Islet of Langerhans (tissue), 1 donor: ENCODE measurements around the gene CCL26.
"Not testable (repeated sequence)": the region's sequence is repeated elsewhere in the genome, so short reads cannot be mapped to it uniquely, and the experiment has no call there.

Source experiments
- FAIRE-seq: peaks from one replicate; lab custom pipeline; 2011; peaks lifted over from hg19 to GRCh38; lab: Jason Lieb, UNC

The CCL26 gene

GRCh38 chr7:75789361-75789924 is 17.4 kb upstream of the CCL26 start:
- FAIRE-seq: no peak

- not testable (repeated sequence) for FAIRE-seq
Observed at GRCh38 chr7:75788154-75788847, 16.3 kb upstream of the CCL26 start.

- FAIRE-seq: not testable (repeated sequence)
Observed at GRCh38 chr7:75783058-75783457, 11.0 kb upstream of the CCL26 start.

GRCh38 chr7:75780647-75781273 is 8.7 kb upstream of the CCL26 start:
- not testable (repeated sequence) for FAIRE-seq

- not testable (repeated sequence) for FAIRE-seq
Observed at GRCh38 chr7:75779516-75779915, 7.5 kb upstream of the CCL26 start.

- FAIRE-seq: not testable (repeated sequence)
Observed at GRCh38 chr7:75779035-75779434, 7.0 kb upstream of the CCL26 start.

- no peak for FAIRE-seq
Observed at GRCh38 chr7:75776295-75776971, 4.4 kb upstream of the CCL26 start.

GRCh38 chr7:75773958-75774357 is 1.9 kb upstream of the CCL26 start:
- FAIRE-seq: not testable (repeated sequence)

GRCh38 chr7:75771224-75771623 is 787 bp downstream of the CCL26 start:
- FAIRE-seq: no peak

- no peak for FAIRE-seq
Observed at GRCh38 chr7:75762350-75762917, 9.6 kb downstream of the CCL26 start.

GRCh38 chr7:75761801-75762200 is 10.2 kb downstream of the CCL26 start:
- FAIRE-seq: not testable (repeated sequence)

- no peak for FAIRE-seq
Observed at GRCh38 chr7:75758491-75758890, 13.5 kb downstream of the CCL26 start.

GRCh38 chr7:75757860-75758259 is 14.2 kb downstream of the CCL26 start:
- no peak for FAIRE-seq

GRCh38 chr7:75756991-75757676 is 14.9 kb downstream of the CCL26 start:
- FAIRE-seq: no peak

GRCh38 chr7:75756206-75756990 is 15.6 kb downstream of the CCL26 start:
- FAIRE-seq: no peak

- no peak for FAIRE-seq
Observed at GRCh38 chr7:75743455-75743859, 28.6 kb downstream of the CCL26 start.

GRCh38 chr7:75740846-75741497 is 31.0 kb downstream of the CCL26 start:
- FAIRE-seq: no peak

- no peak for FAIRE-seq
Observed at GRCh38 chr7:75739796-75740672, 32.0 kb downstream of the CCL26 start.

- FAIRE-seq: no peak
Observed at GRCh38 chr7:75738975-75739795, 32.8 kb downstream of the CCL26 start.
